ENCODE data around the gene SKP1.

GRCh38 chr5:134178096-134178419, 1.3 kb upstream of the SKP1 start:
- TF ChIP-seq POLR2AphosphoS5 (IDR thresholded peaks at IDR 0.05; ENCODE audit: low read depth, low read length) (no peak), POLR2A (IDR thresholded peaks at IDR 0.05; ENCODE audit: low read depth, low read length) (no peak), TAF1 (IDR thresholded peaks at IDR 0.05; ENCODE audit: borderline replicate concordance, low read depth, low read length) (no peak)
